ENCODE data around the gene GOLGA6L10. TPM values are rescaled to one million over a fixed set of nuclear protein-coding genes. Genes with fewer than 3 reads are reported as not detected.
"Not testable (repeated sequence)": the region's sequence is repeated elsewhere in the genome, so short reads cannot be mapped to it uniquely, and the experiment has no call there.

The GOLGA6L10 gene
- total and polyA plus RNA-seq, 2 of the 4 experiments (the other 2 are of a cell fraction), result under 0.01 to 0.79 TPM

DNA sequence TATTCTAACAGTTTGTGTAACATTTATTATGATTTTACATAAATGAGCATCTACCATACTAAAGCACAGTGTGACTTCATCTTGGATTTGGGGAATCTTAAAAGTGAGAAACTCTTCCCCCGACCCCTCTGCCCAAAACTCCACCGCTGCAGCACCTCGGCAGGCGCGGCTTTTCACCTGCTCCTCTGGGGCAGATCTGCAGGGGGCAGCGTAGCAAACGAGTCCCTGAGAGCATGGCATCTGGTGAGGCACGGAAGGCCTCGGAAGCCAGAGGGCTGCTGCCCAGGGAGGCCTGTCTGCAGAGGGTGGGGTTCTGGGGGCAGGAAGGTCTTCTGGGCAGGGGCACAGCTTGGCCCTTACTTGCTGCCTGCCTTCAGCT, 14.7 kb downstream of the GOLGA6L10 start:
- H3K4me1 ChIP-seq (ENCODE audit: control insufficient read depth, insufficient read depth, low read length), result not testable (repeated sequence)

GRCh38 chr15:82333603-82334553, 15.4 kb downstream of the GOLGA6L10 start:
- H3K9ac ChIP-seq (ENCODE audit: low read depth, low read length); ATAC-seq (ENCODE audit: low read depth); dilution Hi-C loops (cut with HindIII; ENCODE audit: low sequenced_read_pairs, unreplicated experiment); POLR2A ChIA-PET (ENCODE audit: unreplicated experiment); H3K4ac ChIP-seq (ENCODE audit: low read depth, low read length); H3K79me1 ChIP-seq (ENCODE audit: low read depth in 1 of 2, low read length in 2 of 2); H4K8ac ChIP-seq (ENCODE audit: low read depth in 2 of 2, low read length in 2 of 2); H3K27me3 ChIP-seq (ENCODE audit: control insufficient read depth, insufficient read depth, low read length); H2BK120ac ChIP-seq (ENCODE audit: low read depth, low read length); in situ Hi-C loops (cut with MboI; ENCODE audit: low sequenced_read_pairs); H3K4me3 ChIP-seq (ENCODE audit: insufficient read depth, low read depth, low read length); H3K18ac ChIP-seq (ENCODE audit: low read depth, low read length); H3K23ac ChIP-seq (ENCODE audit: low read depth, low read length); DNase-seq; H2AFZ ChIP-seq (replicated peaks; ENCODE audit: low read length, poor library complexity); H3K4me2 ChIP-seq (ENCODE audit: low read depth, low read length); H3K4me1 ChIP-seq (ENCODE audit: control insufficient read depth, insufficient read depth, low read length); H2AK9ac ChIP-seq (replicated peaks; ENCODE audit: low read depth, low read length, poor library complexity); H2AK5ac ChIP-seq (ENCODE audit: low read depth, low read length); intact Hi-C loops (cut with micrococcal nuclease); H3K9me1 ChIP-seq (ENCODE audit: insufficient read depth, low read length); H4K20me1 ChIP-seq (ENCODE audit: insufficient read depth, low read length); CTCF ChIA-PET; H2BK20ac ChIP-seq (ENCODE audit: low read depth, low read length); H3K36me3 ChIP-seq (ENCODE audit: control insufficient read depth, insufficient read depth, low read length); H2BK15ac ChIP-seq (ENCODE audit: low read depth, low read length); BruUV-seq (replicated peaks); H3K27ac ChIP-seq (ENCODE audit: insufficient read depth, low read length); H2BK5ac ChIP-seq (ENCODE audit: low read depth, low read length, poor library complexity, severe bottlenecking); H3K9me3 ChIP-seq (ENCODE audit: control insufficient read depth, insufficient read depth, low read length); H3K56ac ChIP-seq (ENCODE audit: extremely low read depth, insufficient read depth, low read length); H4K5ac ChIP-seq (ENCODE audit: low read depth, low read length); H3K14ac ChIP-seq (replicated peaks; ENCODE audit: low read depth, low read length); H4K91ac ChIP-seq (ENCODE audit: insufficient read depth, low read depth, low read length): not testable (repeated sequence)
- WGBS, 2 experiments (ENCODE audit: extremely low coverage in 2 of 2, insufficient read length in 1 of 2), result no CpG with 5 or more reads among the region's 43 CpGs

More for the DNA sequence above, 14.7 kb downstream of the GOLGA6L10 start:
- H3K9me1 ChIP-seq (ENCODE audit: insufficient read depth, low read length); H2BK20ac ChIP-seq (ENCODE audit: low read depth, low read length); intact Hi-C loops (cut with micrococcal nuclease); H3K18ac ChIP-seq (ENCODE audit: low read depth, low read length); H3K79me1 ChIP-seq (ENCODE audit: low read depth in 1 of 2, low read length in 2 of 2); H4K91ac ChIP-seq (ENCODE audit: insufficient read depth, low read depth, low read length); H3K56ac ChIP-seq (ENCODE audit: extremely low read depth, insufficient read depth, low read length); H2AK5ac ChIP-seq (ENCODE audit: low read depth, low read length); H4K5ac ChIP-seq (ENCODE audit: low read depth, low read length); H2AK9ac ChIP-seq (replicated peaks; ENCODE audit: low read depth, low read length, poor library complexity); BruUV-seq (replicated peaks); POLR2A ChIA-PET (ENCODE audit: unreplicated experiment); H3K23ac ChIP-seq (ENCODE audit: low read depth, low read length); dilution Hi-C loops (cut with HindIII; ENCODE audit: low sequenced_read_pairs, unreplicated experiment); H3K4me3 ChIP-seq (ENCODE audit: insufficient read depth, low read depth, low read length); H3K14ac ChIP-seq (replicated peaks; ENCODE audit: low read depth, low read length); H4K20me1 ChIP-seq (ENCODE audit: insufficient read depth, low read length); H4K8ac ChIP-seq (ENCODE audit: low read depth in 2 of 2, low read length in 2 of 2); in situ Hi-C loops (cut with MboI; ENCODE audit: low sequenced_read_pairs); H3K27me3 ChIP-seq (ENCODE audit: control insufficient read depth, insufficient read depth, low read length); H3K36me3 ChIP-seq (ENCODE audit: control insufficient read depth, insufficient read depth, low read length); H3K9me3 ChIP-seq (ENCODE audit: control insufficient read depth, insufficient read depth, low read length); H3K27ac ChIP-seq (ENCODE audit: insufficient read depth, low read length); H3K9ac ChIP-seq (ENCODE audit: low read depth, low read length); H3K4ac ChIP-seq (ENCODE audit: low read depth, low read length); H2BK120ac ChIP-seq (ENCODE audit: low read depth, low read length); H3K4me2 ChIP-seq (ENCODE audit: low read depth, low read length); H2BK5ac ChIP-seq (ENCODE audit: low read depth, low read length, poor library complexity, severe bottlenecking); H2AFZ ChIP-seq (replicated peaks; ENCODE audit: low read length, poor library complexity); CTCF ChIA-PET; DNase-seq; ATAC-seq (ENCODE audit: low read depth); H2BK15ac ChIP-seq (ENCODE audit: low read depth, low read length): not testable (repeated sequence)
- no CpG with 5 or more reads among the region's 9 CpGs for WGBS, 2 experiments (ENCODE audit: extremely low coverage in 2 of 2, insufficient read length in 1 of 2)
